A549 (cell line): ENCODE data around the gene PTPRN2. TPM values are rescaled to one million over a fixed set of nuclear protein-coding genes. Genes with fewer than 3 reads are reported as not detected.
"Not testable (repeated sequence)": the region's sequence is repeated elsewhere in the genome, so short reads cannot be mapped to it uniquely, and the experiment has no call there.

ENCODE experiments used
- ATAC-seq, 2 experiments: fragments of 200-7000 bp in 1 of 2; fragments of >200 bp in 1 of 2; cut with Nextera tagmentation in 1 of 2; cut with Tn5 transposase in 1 of 2; 3 replicates each; pipeline versions ENCODE4 v1.8.0 to v1.9.1; 2018 to 2020; ENCODE audit warnings: mild to moderate bottlenecking in 1 of 2, moderate library complexity in 1 of 2
- CTCF ChIA-PET: fragments of 300-600 bp; sonication (Branson Sonifier 250); formaldehyde crosslinking; extraction: SDS; loops from one replicate; lab custom pipeline; 2021; ENCODE audit warnings: antibody characterized with exemption, inconsistent platforms; lab: Yijun Ruan, JAX
- POLR2A ChIA-PET: fragments of 350-600 bp; formaldehyde crosslinking; extraction: SDS; loops from one replicate; lab custom pipeline; 2021; ENCODE audit warnings: antibody characterized with exemption, inconsistent platforms; lab: Yijun Ruan, JAX
- DNase-seq, 2 experiments: peaks; one replicate each; pipeline versions ENCODE4 v3.0.0 to v3.0.0-alpha.2; 2011 to 2016; ENCODE audit warnings: low read depth in 1 of 2, low spot score in 1 of 2
- FAIRE-seq: peaks from 2 replicates; lab custom pipeline; 2011; peaks lifted over from hg19 to GRCh38; lab: Jason Lieb, UNC
- H3K27ac ChIP-seq, 2 experiments: fragments of >200 bp; sonication (Bioruptor Twin); formaldehyde crosslinking; 3 replicates each; pipeline ENCODE4 v1.5.1; 2016 to 2017
- H3K4me1 ChIP-seq: fragments of >200 bp; sonication (Bioruptor Twin); formaldehyde crosslinking; 3 replicates; pipeline ENCODE4 v1.6.1; 2016
- H3K4me2 ChIP-seq: fragments of >200 bp; sonication (Bioruptor Twin); formaldehyde crosslinking; 3 replicates; pipeline ENCODE4 v1.6.1; 2016
- H3K4me3 ChIP-seq: fragments of >200 bp; sonication (Bioruptor Twin); formaldehyde crosslinking; 3 replicates; pipeline ENCODE4 v1.5.1; 2016
- H3K9me3 ChIP-seq: fragments of >200 bp; sonication (Bioruptor Twin); formaldehyde crosslinking; 3 replicates; pipeline ENCODE4 v1.6.1; 2016
- CBX2 ChIP-seq: fragments of 200-600 bp; sonication (generic); IDR thresholded peaks from 2 replicates; pipeline ENCODE4 v1.6.1; 2016; ENCODE audit warnings: low read depth, mild to moderate bottlenecking, borderline replicate concordance
- CEBPB ChIP-seq, 2 experiments: fragments of >200 bp in 1 of 2; sonication (Bioruptor Twin) in 1 of 2; formaldehyde crosslinking in 1 of 2; IDR thresholded peaks; 2 replicates each; pipeline ENCODE4 v1.6.1; 2012 to 2016
- CTCF ChIP-seq: fragments of >200 bp; sonication (Bioruptor Twin); formaldehyde crosslinking; IDR thresholded peaks from 3 replicates; pipeline ENCODE4 v1.5.1; 2016
- ELK1 ChIP-seq: fragments of 150-350 bp; IDR thresholded peaks from 2 replicates; pipeline ENCODE4 v1.6.1; 2014; ENCODE audit warnings: low read depth, mild to moderate bottlenecking, low read length
- ESRRA ChIP-seq: fragments of 150-350 bp; IDR thresholded peaks from 2 replicates; pipeline ENCODE4 v1.6.1; 2014; ENCODE audit warnings: mild to moderate bottlenecking, low read length, borderline replicate concordance
- FOSL2 ChIP-seq, 2 experiments: fragments of 450-650 bp in 1 of 2; fragments of >200 bp in 1 of 2; sonication (Bioruptor Twin) in 1 of 2; formaldehyde crosslinking; IDR thresholded peaks; 2 replicates each; pipeline versions ENCODE4 v1.5.0 to v1.6.1; 2016 to 2020; ENCODE audit warnings: mild to moderate bottlenecking in 1 of 2, moderate library complexity in 1 of 2
- HEYL ChIP-seq: fragments of 250-450 bp; sonication (Bioruptor Pico); IDR thresholded peaks from 2 replicates; pipeline ENCODE4 v1.8.0; 2021; ENCODE audit warnings: mild to moderate bottlenecking, moderate library complexity
- HOXA7 ChIP-seq: fragments of 250-450 bp; sonication (Bioruptor Pico); IDR thresholded peaks from 2 replicates; pipeline ENCODE4 v1.5.0; 2020; ENCODE audit warnings: mild to moderate bottlenecking, moderate library complexity
- JUN ChIP-seq, 2 experiments: fragments of >200 bp; sonication (Bioruptor Twin); formaldehyde crosslinking; IDR thresholded peaks; 2 replicates in 1 of 2; 3 replicates in 1 of 2; pipeline ENCODE4 v1.6.1; 2016 to 2017
- MAFK ChIP-seq: fragments of 450-650 bp; IDR thresholded peaks from 2 replicates; pipeline ENCODE4 v1.6.1; 2014; ENCODE audit not compliant: partially characterized antibody
- MYC ChIP-seq: IDR thresholded peaks from 2 replicates; pipeline ENCODE4 v1.6.1; 2012; ENCODE audit warnings: mild to moderate bottlenecking, inconsistent platforms, low read length, improper control_type of control experiment, borderline replicate concordance
- NFE2L2 ChIP-seq: fragments of 150-350 bp; conservative IDR thresholded peaks from 2 replicates; pipeline ENCODE4 v1.6.1; 2014; ENCODE audit warnings: low read length
- NPAS2 ChIP-seq: fragments of 250-450 bp; sonication (Bioruptor Pico); IDR thresholded peaks from 2 replicates; pipeline ENCODE4 v1.8.0; 2022; ENCODE audit warnings: mild to moderate bottlenecking, moderate library complexity, borderline replicate concordance
- NR3C1 ChIP-seq: fragments of >200 bp; sonication (Bioruptor Twin); formaldehyde crosslinking; IDR thresholded peaks from 3 replicates; pipeline ENCODE4 v1.6.1; 2017
- PHF8 ChIP-seq: fragments of 200-600 bp; sonication (generic); IDR thresholded peaks from 2 replicates; pipeline ENCODE4 v1.6.1; 2016; ENCODE audit warnings: low read depth, mild to moderate bottlenecking, antibody characterized with exemption, moderate library complexity, borderline replicate concordance
- POLR2AphosphoS2 ChIP-seq: conservative IDR thresholded peaks from 2 replicates; pipeline ENCODE4 v1.6.1; 2012; ENCODE audit warnings: low read length, improper control_type of control experiment, inconsistent platforms
- RAD21 ChIP-seq, 2 experiments: fragments of >200 bp in 1 of 2; sonication (Bioruptor Twin) in 1 of 2; formaldehyde crosslinking in 1 of 2; IDR thresholded peaks in 1 of 2; conservative IDR thresholded peaks in 1 of 2; 2 replicates in 1 of 2; 3 replicates in 1 of 2; pipeline ENCODE4 v1.6.1; 2012 to 2018; ENCODE audit warnings: inconsistent platforms in 1 of 2
- REST ChIP-seq: fragments of 200-600 bp; sonication (generic); IDR thresholded peaks from 2 replicates; pipeline ENCODE4 v1.6.1; 2016; ENCODE audit warnings: antibody characterized with exemption, mild to moderate bottlenecking, moderate library complexity
- TP53 ChIP-seq: fragments of 250-450 bp; sonication (Bioruptor Pico); IDR thresholded peaks from 2 replicates; pipeline ENCODE4 v1.5.0; 2021; ENCODE audit warnings: mild to moderate bottlenecking, moderate library complexity
- ZC3H11A ChIP-seq: fragments of 450-650 bp; IDR thresholded peaks from 2 replicates; pipeline ENCODE4 v1.6.1; 2014; ENCODE audit warnings: antibody characterized with exemption, mild to moderate bottlenecking
- ZFP36 ChIP-seq: fragments of 450-650 bp; IDR thresholded peaks from 2 replicates; pipeline ENCODE4 v1.6.1; 2014; ENCODE audit warnings: borderline replicate concordance; ENCODE audit not compliant: partially characterized antibody
- WGBS: methylation state at CpG from one replicate; pipeline ENCODE4 v1.1.6; 2017; ENCODE audit errors: missing lambda C conversion rate; 5-methylcytosine and 5-hydroxymethylcytosine counted together
- polyA plus RNA-seq, 4 experiments: library from polyadenylated mRNA; depleted of rRNA in 3 of 4; stranded (reverse); fragments of >200 nt; fragmentation: RNase III in 1 of 4; extraction: RNeasy Plus Mini Kit Qiagen cat#74134 plus additional on column Dnase treatment in 1 of 4; gene quantifications; 2 replicates in 3 of 4; 3 replicates in 1 of 4; pipeline ENCODE4 v1.2.3, GENCODE V29; 2011 to 2017

The PTPRN2 gene
- polyA plus RNA-seq, 2 of the 4 experiments (the other 2 are of a cell fraction): 0.41 to 1.2 TPM

- ATAC-seq (no peak), DNase-seq (no peak), FAIRE-seq (no peak)
- no peaks in the 10 kb centered on the region for H3K9me3 ChIP-seq
- no peak overlapping the region for H3K4me2 ChIP-seq
- TF ChIP-seq POLR2AphosphoS2 (no peak), CBX2 (no peak), MYC (no peak), RAD21 (conservative IDR thresholded peaks at IDR 0.05 in 1 of 2, IDR thresholded peaks at IDR 0.05 in 1 of 2) (no peak)
- H3K27ac ChIP-seq: no peak overlapping the region
- ChIA-PET CTCF (interaction anchor here (0.6 kb wide), 1 partner anchor 40 kb away, joined by 3 read pairs; no protein-coding TSS in a partner anchor), POLR2A (no interaction called here)
- 27% methylated on average over 9 of the region's 11 CpGs for WGBS
- no peak overlapping the region for H3K4me3 ChIP-seq
- no peaks in the 10 kb centered on the region for H3K4me1 ChIP-seq
These were observed 921.0 kb downstream of the PTPRN2 start for GRCh38 chr7:157666530-157667040.

DNA sequence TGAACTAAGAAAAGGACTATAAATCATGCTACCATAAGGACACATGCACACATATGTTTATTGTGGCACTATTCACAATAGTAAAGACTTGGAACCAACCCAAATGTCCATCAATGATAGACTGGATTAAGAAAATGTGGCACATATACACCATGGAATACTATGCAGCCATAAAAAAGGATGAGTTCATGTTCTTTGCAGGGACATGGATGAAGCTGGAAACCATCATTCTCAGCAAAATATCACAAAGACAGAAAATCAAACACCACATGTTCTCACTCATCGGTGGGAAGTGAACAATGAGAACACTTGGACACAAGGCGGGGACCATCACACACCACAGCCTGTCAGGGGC is 922.0 kb downstream of the PTPRN2 start:
- ATAC-seq, H3K4me3 ChIP-seq, FAIRE-seq, H3K4me1 ChIP-seq, POLR2A ChIA-PET, H3K4me2 ChIP-seq, H3K9me3 ChIP-seq, H3K27ac ChIP-seq, CTCF ChIA-PET, DNase-seq: not testable (repeated sequence)
- 80% methylated on average over 2 of the region's 2 CpGs for WGBS

DNA sequence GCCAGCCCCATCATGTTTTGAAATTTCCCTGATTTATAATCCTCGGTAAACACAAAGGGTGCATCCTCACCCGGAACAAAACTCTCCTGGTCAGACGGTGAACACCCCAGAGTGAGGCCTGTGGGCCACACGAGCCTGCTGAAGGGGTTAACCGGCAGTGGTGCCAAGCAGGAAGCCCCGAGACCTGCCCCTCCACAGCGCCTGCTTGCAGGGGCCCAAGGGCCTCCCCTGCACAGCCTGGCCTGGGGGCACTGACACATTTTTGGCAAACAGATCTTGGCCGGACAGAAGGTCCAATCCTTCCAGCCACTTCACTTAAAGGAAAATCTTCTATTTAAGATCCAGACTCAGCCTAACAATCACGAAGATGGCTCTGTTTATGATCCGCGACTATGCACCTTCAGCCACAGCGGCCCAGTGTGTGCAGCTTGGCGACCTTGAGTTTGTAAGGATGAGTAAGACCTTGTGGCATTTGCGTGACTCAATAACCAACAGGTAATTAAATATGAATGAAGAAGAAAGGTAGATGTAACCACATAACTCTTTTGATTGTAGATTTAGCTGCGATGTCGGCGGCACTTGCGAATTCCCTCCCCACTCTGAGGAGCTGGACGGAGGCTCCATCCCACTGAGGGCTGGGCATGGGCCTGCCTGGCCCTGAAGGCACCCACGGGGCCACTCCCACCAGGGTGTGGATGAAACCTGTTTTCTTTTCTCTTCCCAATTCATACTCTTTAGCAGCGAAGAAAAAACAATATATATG is 922.6 kb downstream of the PTPRN2 start:
- no peak overlapping the region for H3K4me2 ChIP-seq

More for the DNA sequence above, 922.6 kb downstream of the PTPRN2 start:
- H3K9me3 ChIP-seq: no peaks in the 10 kb centered on the region
- FAIRE-seq (no peak), DNase-seq (no peak), ATAC-seq (no peak)
- WGBS: 51% methylated on average over 21 of the region's 21 CpGs
- POLR2A ChIA-PET: no interaction called here
- TF ChIP-seq CEBPB (IDR thresholded peaks at IDR 0.05): no peak
- TF ChIP-seq ZC3H11A: no peak
- no peak for TF ChIP-seq ESRRA
- no peak for TF ChIP-seq PHF8
- TF ChIP-seq ZFP36: no peak
- TF ChIP-seq CTCF: no peak
- TF ChIP-seq FOSL2 (IDR thresholded peaks at IDR 0.05): no peak
- TF ChIP-seq FOSL2 (CRISPR knock-in tag; IDR thresholded peaks at IDR 0.05): no peak
- TF ChIP-seq ELK1: no peak
- no peak for TF ChIP-seq NPAS2 (CRISPR knock-in tag)
- no peak for TF ChIP-seq NR3C1
- no peak for TF ChIP-seq HEYL
- TF ChIP-seq MYC: no peak
- no peak for TF ChIP-seq HOXA7 (CRISPR knock-in tag)
- TF ChIP-seq JUN (IDR thresholded peaks at IDR 0.05): no peak
- TF ChIP-seq NFE2L2: no peak
- TF ChIP-seq TP53: no peak
- no peak for TF ChIP-seq MAFK
- TF ChIP-seq REST: no peak
- CTCF ChIA-PET: interaction anchor here (1.1 kb wide), 1 partner anchor 73 kb away, joined by 3 read pairs; no protein-coding TSS in a partner anchor
- no peak overlapping the region for H3K4me3 ChIP-seq
- H3K4me1 ChIP-seq: no peaks in the 10 kb centered on the region
- H3K27ac ChIP-seq: no peak overlapping the region
